ENCODE data around the gene RUNX3. TPM values are rescaled to one million over a fixed set of nuclear protein-coding genes. Genes with fewer than 3 reads are reported as not detected.

Gene RUNX3
- polyA plus RNA-seq, 1 experiment, result not detected

DNA sequence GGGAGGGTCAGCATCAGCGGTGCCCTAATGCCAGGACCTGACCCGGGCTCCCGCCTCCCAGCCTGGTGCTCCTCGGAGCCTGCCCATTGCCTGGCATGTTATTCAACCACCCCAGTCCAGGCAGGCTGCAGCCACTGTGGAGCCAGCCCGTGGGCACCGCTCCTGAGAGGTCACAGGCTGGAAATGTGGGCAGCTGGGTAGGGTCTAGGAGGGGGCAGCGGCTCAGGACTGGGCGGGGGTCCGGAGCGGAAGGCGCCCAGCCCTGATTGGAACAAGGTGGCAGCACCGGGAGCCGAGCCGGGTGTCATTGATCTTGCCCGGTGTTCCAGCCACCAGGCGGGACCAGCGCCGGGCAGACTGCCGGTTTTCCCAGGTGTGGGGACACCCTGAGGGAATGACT lies 12.7 kb upstream of the RUNX3 start:
- DNase-seq (ENCODE audit: low read depth, low spot score), result no peak
- Histone ChIP-seq H3K9me3 (ENCODE audit: control insufficient read depth, insufficient read depth, low read length) (no peaks in the 10 kb centered on the region; the same call in 1 of the 2 replicates), H3K27ac (ENCODE audit: low read depth, low read length) (no peak overlapping the region), H3K27me3 (ENCODE audit: control insufficient read depth, insufficient read depth, low read length) (peaks cover 22% of the 10 kb centered on the region), H3K4me3 (ENCODE audit: low read depth, low read length) (no peak overlapping the region)
- ChIA-PET CTCF (interaction anchor here (1.3 kb wide), 1 partner anchor 10 kb away, joined by 4 read pairs; no protein-coding TSS in a partner anchor), POLR2A (no interaction called here)
- TF ChIP-seq, protein P1, sequence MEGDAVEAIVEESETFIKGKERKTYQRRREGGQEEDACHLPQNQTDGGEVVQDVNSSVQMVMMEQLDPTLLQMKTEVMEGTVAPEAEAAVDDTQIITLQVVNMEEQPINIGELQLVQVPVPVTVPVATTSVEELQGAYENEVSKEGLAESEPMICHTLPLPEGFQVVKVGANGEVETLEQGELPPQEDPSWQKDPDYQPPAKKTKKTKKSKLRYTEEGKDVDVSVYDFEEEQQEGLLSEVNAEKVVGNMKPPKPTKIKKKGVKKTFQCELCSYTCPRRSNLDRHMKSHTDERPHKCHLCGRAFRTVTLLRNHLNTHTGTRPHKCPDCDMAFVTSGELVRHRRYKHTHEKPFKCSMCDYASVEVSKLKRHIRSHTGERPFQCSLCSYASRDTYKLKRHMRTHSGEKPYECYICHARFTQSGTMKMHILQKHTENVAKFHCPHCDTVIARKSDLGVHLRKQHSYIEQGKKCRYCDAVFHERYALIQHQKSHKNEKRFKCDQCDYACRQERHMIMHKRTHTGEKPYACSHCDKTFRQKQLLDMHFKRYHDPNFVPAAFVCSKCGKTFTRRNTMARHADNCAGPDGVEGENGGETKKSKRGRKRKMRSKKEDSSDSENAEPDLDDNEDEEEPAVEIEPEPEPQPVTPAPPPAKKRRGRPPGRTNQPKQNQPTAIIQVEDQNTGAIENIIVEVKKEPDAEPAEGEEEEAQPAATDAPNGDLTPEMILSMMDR (IDR thresholded peaks at IDR 0.05; ENCODE audit: low read depth, low read length), result no peak

DNA sequence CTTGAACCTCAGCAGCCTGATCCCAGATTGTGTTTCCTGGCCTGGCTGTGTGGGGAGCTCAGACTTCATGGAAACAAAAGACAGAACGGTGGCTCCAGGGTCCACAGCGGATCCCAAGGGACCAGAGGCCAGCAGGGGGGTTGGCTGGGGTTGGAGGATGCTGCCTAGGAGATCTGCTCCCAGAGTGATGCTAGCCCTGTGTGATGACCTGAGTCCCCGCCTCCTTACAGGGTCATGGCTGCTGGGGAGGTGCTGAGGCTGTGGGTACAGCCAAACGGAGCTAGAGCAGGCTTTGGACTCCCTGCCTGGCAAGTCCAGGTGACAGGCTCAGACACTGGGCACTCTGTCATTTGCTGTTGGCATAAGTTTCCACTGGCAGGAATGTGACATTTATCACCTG lies 11.5 kb upstream of the RUNX3 start:
- CTCF ChIA-PET, result interaction anchor here (1.3 kb wide), 1 partner anchor 9 kb away, joined by 4 read pairs; no protein-coding TSS in a partner anchor
- H3K27me3 ChIP-seq (ENCODE audit: control insufficient read depth, insufficient read depth, low read length), result peaks cover 21% of the 10 kb centered on the region

DNA sequence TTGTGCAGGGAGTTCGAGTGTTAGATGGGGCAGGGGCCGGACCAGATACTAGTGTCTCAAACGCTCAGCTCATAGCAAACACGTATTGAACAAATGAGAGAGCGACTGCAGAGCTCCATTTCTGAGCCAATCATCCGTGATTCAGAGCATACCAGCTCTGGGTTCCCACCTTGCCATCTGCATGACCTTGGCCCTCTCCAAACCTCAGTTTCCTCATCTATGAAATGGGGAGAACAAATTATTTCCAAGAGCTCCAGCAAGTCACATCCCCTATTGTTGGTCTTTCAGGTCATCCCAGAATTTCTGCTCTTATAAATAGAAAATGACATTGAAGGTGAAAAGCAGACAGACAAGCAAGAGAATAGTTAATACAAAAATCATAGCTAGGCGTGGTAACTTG lies 10.2 kb upstream of the RUNX3 start:
- peaks cover 29% of the 10 kb centered on the region for H3K27me3 ChIP-seq (ENCODE audit: control insufficient read depth, insufficient read depth, low read length)
- POLR2A ChIA-PET, result no interaction called here
- no peak overlapping the region for H3K4me3 ChIP-seq (ENCODE audit: low read depth, low read length)
- TF ChIP-seq, protein P1 (IDR thresholded peaks at IDR 0.05; ENCODE audit: low read depth, low read length), result no peak
- H3K27ac ChIP-seq (ENCODE audit: low read depth, low read length), result no peak overlapping the region
- DNase-seq (ENCODE audit: low read depth, low spot score), result no peak
- H3K9me3 ChIP-seq (ENCODE audit: control insufficient read depth, insufficient read depth, low read length), result no peaks in the 10 kb centered on the region; the same call in 1 of the 2 replicates
- CTCF ChIA-PET, result interaction anchor here (0.7 to 1.3 kb wide), 2 partner anchors 42 to 1205 kb away, joined by 3 to 4 read pairs; no protein-coding TSS in a partner anchor

More for the DNA sequence above, 11.5 kb upstream of the RUNX3 start:
- no peaks in the 10 kb centered on the region; the same call in 1 of the 2 replicates for H3K9me3 ChIP-seq (ENCODE audit: control insufficient read depth, insufficient read depth, low read length)
- DNase-seq (ENCODE audit: low read depth, low spot score), result no peak
- H3K27ac ChIP-seq (ENCODE audit: low read depth, low read length), result no peak overlapping the region
- H3K4me3 ChIP-seq (ENCODE audit: low read depth, low read length), result no peak overlapping the region
- TF ChIP-seq, protein P1 (IDR thresholded peaks at IDR 0.05; ENCODE audit: low read depth, low read length), result no peak
- POLR2A ChIA-PET, result no interaction called here

DNA sequence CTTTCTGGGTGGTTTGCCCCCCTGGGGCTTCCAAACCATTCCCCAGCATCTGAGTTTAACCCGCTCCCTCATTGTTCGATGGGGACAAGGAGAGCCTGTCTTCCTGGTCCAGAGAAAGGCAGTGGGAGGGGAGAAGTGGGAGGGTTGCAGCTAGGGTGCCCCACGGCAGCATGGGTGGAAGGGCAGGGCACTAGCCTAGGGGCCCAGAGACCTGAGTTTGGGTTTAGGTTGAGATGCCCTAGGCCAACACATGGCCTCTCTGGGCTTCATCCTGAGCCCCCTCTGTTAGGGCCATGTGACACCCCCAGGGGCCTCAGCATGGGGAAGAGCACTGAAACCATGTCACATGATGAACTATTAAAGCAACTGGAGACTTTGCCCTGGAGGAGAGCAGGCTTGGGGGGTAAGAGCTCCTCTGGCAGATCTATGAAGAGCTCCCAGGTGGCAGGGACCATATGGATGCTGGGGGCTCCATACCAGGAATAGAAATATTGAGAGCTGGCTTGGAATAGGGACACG lies 9.7 kb upstream of the RUNX3 start:
- H3K9me3 ChIP-seq (ENCODE audit: control insufficient read depth, insufficient read depth, low read length), result no peaks in the 10 kb centered on the region; the same call in 1 of the 2 replicates
- H3K4me3 ChIP-seq (ENCODE audit: low read depth, low read length), result no peak overlapping the region
- POLR2A ChIA-PET, result no interaction called here
- peaks cover 34% of the 10 kb centered on the region for H3K27me3 ChIP-seq (ENCODE audit: control insufficient read depth, insufficient read depth, low read length)
- CTCF ChIA-PET, result interaction anchor here (0.7 to 1.3 kb wide), 2 partner anchors 42 to 1206 kb away, joined by 3 to 4 read pairs; no protein-coding TSS in a partner anchor
- no peak overlapping the region for H3K27ac ChIP-seq (ENCODE audit: low read depth, low read length)
- no peak for DNase-seq (ENCODE audit: low read depth, low spot score)
- TF ChIP-seq, protein P1 (IDR thresholded peaks at IDR 0.05; ENCODE audit: low read depth, low read length), result no peak

DNA sequence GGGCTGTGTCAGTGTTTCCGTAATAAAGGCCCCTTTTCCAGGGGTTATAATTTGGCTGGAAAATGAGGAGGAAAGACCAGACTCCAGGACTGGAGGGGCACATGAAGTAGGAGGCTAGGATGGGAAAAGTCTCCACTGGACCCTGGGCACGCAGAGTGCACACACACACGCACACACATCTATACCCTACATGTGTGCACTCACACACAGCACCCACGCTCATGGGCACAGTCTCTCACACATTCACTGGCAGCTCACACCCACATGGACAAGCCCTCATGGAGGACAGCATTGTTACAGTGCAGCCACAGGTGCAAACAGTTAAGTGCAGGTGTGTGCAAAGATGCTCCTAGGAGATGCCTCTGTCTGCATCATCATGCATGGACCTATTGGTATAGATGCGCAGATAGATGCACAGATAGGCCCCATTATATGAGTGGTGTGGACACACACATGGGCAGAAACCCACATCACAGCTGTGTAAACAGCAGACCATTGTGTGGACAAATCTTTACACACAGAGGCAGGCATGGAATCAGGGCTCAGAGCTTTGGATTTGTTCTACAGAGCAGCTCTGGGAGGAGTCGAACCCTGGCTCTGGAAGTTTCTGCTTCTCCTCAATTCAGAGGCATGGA lies 9.1 kb upstream of the RUNX3 start:
- H3K9me3 ChIP-seq (ENCODE audit: control insufficient read depth, insufficient read depth, low read length), result no peaks in the 10 kb centered on the region; the same call in 1 of the 2 replicates
- ChIA-PET CTCF (interaction anchor here (1.3 kb wide), 1 partner anchor 41 kb away, joined by 3 read pairs; no protein-coding TSS in a partner anchor), POLR2A (no interaction called here)
- no peak overlapping the region for H3K4me3 ChIP-seq (ENCODE audit: low read depth, low read length)
- peaks cover 40% of the 10 kb centered on the region for H3K27me3 ChIP-seq (ENCODE audit: control insufficient read depth, insufficient read depth, low read length)
- no peak overlapping the region for H3K27ac ChIP-seq (ENCODE audit: low read depth, low read length)
- TF ChIP-seq, protein P1 (IDR thresholded peaks at IDR 0.05; ENCODE audit: low read depth, low read length), result no peak
- DNase-seq (ENCODE audit: low read depth, low spot score), result no peak
